ENCODE data around the gene A2M.

GRCh38 chr12:9163392-9163791 lies 47.7 kb upstream of the A2M start:
- no peak for TF ChIP-seq CTCF (IDR thresholded peaks at IDR 0.05; ENCODE audit: insufficient read depth, low read depth, low read length)
- TF ChIP-seq EZH2 (IDR thresholded peaks at IDR 0.05; ENCODE audit: insufficient read depth, low read length): no peak
